ENCODE measurements around the gene MAPRE3.

DNA sequence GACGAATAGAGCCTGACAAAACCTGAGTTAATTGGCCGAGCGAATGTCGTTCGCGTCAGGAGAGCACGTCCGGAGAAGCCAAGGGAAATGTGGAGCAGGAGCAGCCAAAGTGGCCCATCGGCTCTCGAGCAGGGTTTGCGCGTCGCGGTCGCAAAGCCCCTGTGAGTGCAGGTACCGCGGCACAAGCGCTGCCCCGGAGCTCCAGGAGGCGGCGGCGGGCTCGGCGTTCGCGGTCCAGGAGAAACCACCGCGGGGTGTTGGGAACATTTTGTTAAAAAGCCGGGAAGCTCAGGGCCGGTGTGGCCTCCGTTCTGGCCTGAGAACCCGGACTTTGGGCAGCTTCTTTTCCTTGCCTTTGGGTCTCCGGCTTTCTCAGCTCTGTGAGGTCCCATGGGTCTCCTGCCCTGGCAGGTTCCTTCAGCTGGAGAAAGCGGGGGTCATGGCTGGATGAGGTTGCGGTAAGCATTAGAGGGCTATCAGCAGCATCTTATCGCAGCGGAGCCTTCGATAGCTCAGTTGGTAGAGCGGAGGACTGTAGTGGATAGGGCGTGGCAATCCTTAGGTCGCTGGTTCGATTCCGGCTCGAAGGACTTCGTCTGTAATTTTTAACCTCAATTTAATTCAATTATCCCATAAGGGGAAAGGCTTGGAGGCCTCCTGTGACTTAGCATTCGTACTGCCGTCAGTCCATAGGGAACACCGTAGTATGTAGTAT, 80.0 kb downstream of the MAPRE3 start:
- TF ChIP-seq, protein P1, sequence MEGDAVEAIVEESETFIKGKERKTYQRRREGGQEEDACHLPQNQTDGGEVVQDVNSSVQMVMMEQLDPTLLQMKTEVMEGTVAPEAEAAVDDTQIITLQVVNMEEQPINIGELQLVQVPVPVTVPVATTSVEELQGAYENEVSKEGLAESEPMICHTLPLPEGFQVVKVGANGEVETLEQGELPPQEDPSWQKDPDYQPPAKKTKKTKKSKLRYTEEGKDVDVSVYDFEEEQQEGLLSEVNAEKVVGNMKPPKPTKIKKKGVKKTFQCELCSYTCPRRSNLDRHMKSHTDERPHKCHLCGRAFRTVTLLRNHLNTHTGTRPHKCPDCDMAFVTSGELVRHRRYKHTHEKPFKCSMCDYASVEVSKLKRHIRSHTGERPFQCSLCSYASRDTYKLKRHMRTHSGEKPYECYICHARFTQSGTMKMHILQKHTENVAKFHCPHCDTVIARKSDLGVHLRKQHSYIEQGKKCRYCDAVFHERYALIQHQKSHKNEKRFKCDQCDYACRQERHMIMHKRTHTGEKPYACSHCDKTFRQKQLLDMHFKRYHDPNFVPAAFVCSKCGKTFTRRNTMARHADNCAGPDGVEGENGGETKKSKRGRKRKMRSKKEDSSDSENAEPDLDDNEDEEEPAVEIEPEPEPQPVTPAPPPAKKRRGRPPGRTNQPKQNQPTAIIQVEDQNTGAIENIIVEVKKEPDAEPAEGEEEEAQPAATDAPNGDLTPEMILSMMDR (IDR thresholded peaks at IDR 0.05): peak; percentile 35 to 68 (median 53)
- peak in 1 of 2 donors; percentile 82 for TF ChIP-seq POLR2AphosphoS5 (IDR thresholded peaks at IDR 0.05)
- peak; percentile 33 for TF ChIP-seq POLR2A (IDR thresholded peaks at IDR 0.05; ENCODE audit: low read depth)
